H1 (cell line): ENCODE measurements around the gene ZWILCH. TPM values are rescaled to one million over a fixed set of nuclear protein-coding genes. Genes with fewer than 3 reads are reported as not detected.
"Not testable (repeated sequence)": the region's sequence is repeated elsewhere in the genome, so short reads cannot be mapped to it uniquely, and the experiment has no call there.

Experiments
- CTCF ChIA-PET: fragments of 300-600 bp; sonication (Branson Sonifier 250); formaldehyde crosslinking; loops from one replicate; lab custom pipeline; 2021; ENCODE audit not compliant: partially characterized antibody; lab: Charles Lee
- POLR2A ChIA-PET: fragments of 300-600 bp; sonication (Branson Sonifier 250); formaldehyde crosslinking; loops from one replicate; lab custom pipeline; 2021; ENCODE audit warnings: inconsistent platforms; ENCODE audit not compliant: partially characterized antibody; lab: Charles Lee
- DNase-seq, 2 experiments: peaks; one replicate each; pipeline versions ENCODE4 v3.0.0 to v3.0.0-alpha.2; 2010 to 2022; ENCODE audit warnings: low spot score in 2 of 2, low read depth in 1 of 2, mixed read lengths in 1 of 2
- FAIRE-seq: peaks from 2 replicates; lab custom pipeline; 2011; peaks lifted over from hg19 to GRCh38; lab: Jason Lieb, UNC
- H2AFZ ChIP-seq: 2 replicates; pipeline ENCODE4 v1.8.1; 2012; ENCODE audit warnings: low read length, inconsistent platforms
- H2AK5ac ChIP-seq: 2 replicates; pipeline ENCODE4 v1.6.1; 2013; ENCODE audit warnings: low read depth, low read length
- H2BK120ac ChIP-seq: replicated peaks from 2 replicates; pipeline ENCODE3; 2013; ENCODE audit warnings: low read depth, low read length, inconsistent platforms
- H2BK12ac ChIP-seq: 2 replicates; pipeline ENCODE4 v1.6.1; 2013; ENCODE audit warnings: low read depth, low read length
- H2BK15ac ChIP-seq: 2 replicates; pipeline ENCODE4 v1.6.1; 2013; ENCODE audit warnings: low read length
- H2BK20ac ChIP-seq: 2 replicates; pipeline ENCODE4 v1.6.1; 2013; ENCODE audit warnings: low read length
- H2BK5ac ChIP-seq: 2 replicates; pipeline ENCODE4 v1.6.1; 2013; ENCODE audit warnings: low read depth, low read length
- H3K14ac ChIP-seq: 2 replicates; pipeline ENCODE4 v1.6.1; 2013; ENCODE audit warnings: inconsistent platforms; ENCODE audit not compliant: insufficient read length
- H3K18ac ChIP-seq: 2 replicates; pipeline ENCODE4 v1.6.1; 2013; ENCODE audit warnings: low read length; ENCODE audit errors: extremely low read depth
- H3K23ac ChIP-seq: 2 replicates; pipeline ENCODE4 v1.6.1; 2013; ENCODE audit warnings: inconsistent platforms; ENCODE audit not compliant: insufficient read length
- H3K23me2 ChIP-seq: 2 replicates; pipeline ENCODE4 v1.6.1; 2013; ENCODE audit warnings: low read depth, low read length
- H3K27ac ChIP-seq: 2 replicates; pipeline ENCODE4 v1.6.1; 2011; ENCODE audit warnings: low read depth, low read length, inconsistent platforms
- H3K27me3 ChIP-seq, 4 experiments: replicated peaks in 1 of 4; 1 replicate in 1 of 4; 2 replicates in 3 of 4; pipeline versions ENCODE4 v1.6.1 to v1.8.1; 2011 to 2013; ENCODE audit warnings: low read length in 3 of 4, mild to moderate bottlenecking in 3 of 4, inconsistent platforms in 2 of 4, mixed read lengths in 2 of 4, moderate library complexity in 1 of 4; ENCODE audit not compliant: control insufficient read depth in 3 of 4, insufficient read depth in 3 of 4; ENCODE audit errors: extremely low read depth in 1 of 4
- H3K36me3 ChIP-seq, 4 experiments: 2 replicates each; pipeline versions ENCODE4 v1.6.1 to v1.8.1; 2011 to 2013; ENCODE audit warnings: mild to moderate bottlenecking in 4 of 4, low read length in 3 of 4, moderate library complexity in 2 of 4, control low read depth in 1 of 4, inconsistent platforms in 1 of 4; ENCODE audit not compliant: insufficient read depth in 4 of 4, control insufficient read depth in 2 of 4
- H3K4ac ChIP-seq: replicated peaks from 2 replicates; pipeline ENCODE3; 2013; ENCODE audit warnings: low read length, low read depth, mixed read lengths, inconsistent platforms; ENCODE audit not compliant: insufficient read length
- H3K4me1 ChIP-seq, 4 experiments: replicated peaks in 1 of 4; 1 replicate in 1 of 4; 2 replicates in 3 of 4; pipeline versions ENCODE4 v1.6.1 to v1.8.1; 2011 to 2013; ENCODE audit warnings: low read length in 3 of 4, inconsistent platforms in 2 of 4, mixed read lengths in 1 of 4; ENCODE audit not compliant: insufficient read depth in 4 of 4, control insufficient read depth in 3 of 4
- H3K4me2 ChIP-seq, 2 experiments: 2 replicates each; pipeline versions ENCODE4 v1.6.1 to v1.8.1; 2011 to 2013; ENCODE audit warnings: low read depth in 2 of 2, low read length in 2 of 2, control low read depth in 1 of 2, inconsistent platforms in 1 of 2, mild to moderate bottlenecking in 1 of 2; ENCODE audit not compliant: insufficient read depth in 1 of 2
- H3K4me3 ChIP-seq, 4 experiments: fragments of 200-600, 300-600 bp in 1 of 4; sonication (generic), shearing (Covaris generic), sonication (Bioruptor Twin) in 1 of 4; 2 replicates each; pipeline versions ENCODE4 v1.5.1 to v1.8.1; 2011 to 2016; ENCODE audit warnings: low read length in 4 of 4, low read depth in 3 of 4, control low read depth in 2 of 4, inconsistent platforms in 2 of 4, mild to moderate bottlenecking in 2 of 4, mixed read lengths in 1 of 4, moderate library complexity in 1 of 4; ENCODE audit not compliant: insufficient read depth in 2 of 4; ENCODE audit errors: extremely low read depth in 1 of 4
- H3K56ac ChIP-seq: replicated peaks from 2 replicates; pipeline ENCODE3; 2013; ENCODE audit warnings: low read depth, mild to moderate bottlenecking, mixed read lengths, low read length, inconsistent platforms; ENCODE audit not compliant: insufficient read length
- H3K79me1 ChIP-seq: 2 replicates; pipeline ENCODE4 v1.6.1; 2013; ENCODE audit warnings: low read depth, low read length, control low read depth
- H3K79me2 ChIP-seq, 2 experiments: 2 replicates each; pipeline versions ENCODE4 v1.6.1 to v1.8.1; 2012 to 2013; ENCODE audit warnings: low read length in 2 of 2, mild to moderate bottlenecking in 2 of 2, inconsistent platforms in 1 of 2; ENCODE audit not compliant: insufficient read depth in 2 of 2, control insufficient read depth in 1 of 2
- H3K9ac ChIP-seq, 4 experiments: replicated peaks in 1 of 4; 1 replicate in 1 of 4; 2 replicates in 3 of 4; pipeline versions ENCODE4 v1.6.1 to v1.8.1; 2011 to 2013; ENCODE audit warnings: low read depth in 3 of 4, low read length in 3 of 4, control low read depth in 2 of 4, mild to moderate bottlenecking in 2 of 4, moderate library complexity in 2 of 4, inconsistent platforms in 1 of 4; ENCODE audit errors: extremely low read depth in 1 of 4
- H3K9me3 ChIP-seq, 2 experiments: 2 replicates each; pipeline versions ENCODE4 v1.6.1 to v1.8.1; 2012 to 2013; ENCODE audit warnings: mild to moderate bottlenecking in 2 of 2, moderate library complexity in 2 of 2, control low read depth in 1 of 2, inconsistent platforms in 1 of 2, low read depth in 1 of 2, low read length in 1 of 2, mixed read lengths in 1 of 2; ENCODE audit not compliant: insufficient read depth in 2 of 2
- H4K20me1 ChIP-seq, 2 experiments: replicated peaks in 1 of 2; 2 replicates each; pipeline versions ENCODE3 to v1.8.1; 2011 to 2013; ENCODE audit warnings: inconsistent platforms in 2 of 2, low read length in 2 of 2, mild to moderate bottlenecking in 1 of 2; ENCODE audit not compliant: insufficient read depth in 2 of 2, control insufficient read depth in 1 of 2
- H4K5ac ChIP-seq: 2 replicates; pipeline ENCODE4 v1.6.1; 2013; ENCODE audit warnings: low read length, low read depth, mixed read lengths, inconsistent platforms; ENCODE audit not compliant: insufficient read length
- H4K8ac ChIP-seq: 2 replicates; pipeline ENCODE4 v1.8.0; 2013; ENCODE audit warnings: mild to moderate bottlenecking, moderate library complexity, low read length, inconsistent platforms; ENCODE audit not compliant: insufficient read depth; ENCODE audit errors: extremely low read depth
- H4K91ac ChIP-seq: replicated peaks from 2 replicates; pipeline ENCODE3; 2013; ENCODE audit warnings: low read length, mixed read lengths, inconsistent platforms; ENCODE audit not compliant: insufficient read length
- NANOG ChIP-seq: IDR thresholded peaks from 2 replicates; pipeline ENCODE4 v1.6.1; 2011; ENCODE audit warnings: low read length, low read depth, mild to moderate bottlenecking, inconsistent platforms; ENCODE audit not compliant: insufficient read depth, poor library complexity, severe bottlenecking
- WGBS, 2 experiments: shearing (Covaris generic) in 1 of 2; methylation state at CpG; one replicate each; pipeline versions ENCODE4 v1.1.6 to v1.1.7; 2013 to 2015; ENCODE audit warnings: low lambda C conversion rate in 2 of 2, mixed read lengths in 2 of 2, inconsistent platforms in 1 of 2, low coverage in 1 of 2, missing lambda C conversion rate in 1 of 2; ENCODE audit not compliant: insufficient replicate concordance in 2 of 2, insufficient coverage in 1 of 2, insufficient read length in 1 of 2; ENCODE audit errors: extremely low coverage in 1 of 2, missing lambda C conversion rate in 1 of 2; 5-methylcytosine and 5-hydroxymethylcytosine counted together
- polyA plus RNA-seq, 7 experiments: library from polyadenylated mRNA; depleted of rRNA in 3 of 7; stranded (reverse) in 5 of 7; unstranded in 2 of 7; fragments of >200 nt in 5 of 7; fragments of 200-250 nt in 2 of 7; gene quantifications; 1 replicate in 5 of 7; 2 replicates in 1 of 7; 4 replicates in 1 of 7; pipeline versions ENCODE4 v1.2.1 to v1.2.3, GENCODE V29; 2011 to 2013; ENCODE audit warnings: missing spikeins in 2 of 7, mixed read lengths in 2 of 7
- total RNA-seq: library from RNA; stranded (reverse); fragmentation: NEBNext Ultra II Directional; extraction: Animal tissue kit (Norgen Biotek cat#: 25700); gene quantifications from 2 replicates; pipeline ENCODE4 v1.2.1, GENCODE V29; 2021

ZWILCH gene
- total and polyA plus RNA-seq, 2 of the 8 experiments (the other 6 are each of a cell fraction or from before 2014, with no cell fraction given), result 18.1 to 61.5 TPM

- H2BK120ac ChIP-seq, H3K27ac ChIP-seq, H3K36me3 ChIP-seq, H4K8ac ChIP-seq, H3K23ac ChIP-seq, H2BK5ac ChIP-seq, H4K20me1 ChIP-seq, H4K91ac ChIP-seq, H3K23me2 ChIP-seq, DNase-seq, H3K79me2 ChIP-seq, H2BK15ac ChIP-seq, H3K4ac ChIP-seq, H3K9me3 ChIP-seq, H3K14ac ChIP-seq, H2AK5ac ChIP-seq, H2BK20ac ChIP-seq: not testable (repeated sequence)
- peak overlapping the region; percentile 29 to 53; a peak in 3 of 4 replicates for H3K4me2 ChIP-seq
- H3K4me1 ChIP-seq, result peaks cover 14 to 47% (median 34%) of the 10 kb centered on the region in 4 experiments
- peak overlapping the region in 1 of 4 experiments; percentile 21; a peak in 1 of 8 replicates for H3K4me3 ChIP-seq
- peak overlapping the region; percentile 39; the same call in 1 of the 2 replicates for H2BK12ac ChIP-seq
- 53% methylated on average over 4 of the region's 4 CpGs; no CpG with 5 or more reads in 1 of the 2 experiments for WGBS, 2 experiments
- H3K18ac ChIP-seq, result 0 out of 2 replicates have a peak overlapping the region, but pooled peaks have one; percentile 53
- peak; percentile 60 for TF ChIP-seq NANOG
- TF ChIP-seq, all 59 proteins: peak for 1; not testable (repeated sequence) for 58
- H3K56ac ChIP-seq, H2AFZ ChIP-seq, H3K79me1 ChIP-seq, H4K5ac ChIP-seq, H3K27me3 ChIP-seq, FAIRE-seq, H3K9ac ChIP-seq: not testable (repeated sequence)
- POLR2A ChIA-PET, result interaction anchor here (0.6 to 3.3 kb wide), 9 partner anchors 14 to 100 kb away, joined by 3 to 17 read pairs (median 4); partner anchors contain the start of genes RPL4, SNAPC5 and ZWILCH
- CTCF ChIA-PET, result interaction anchor here (1.2 to 5.4 kb wide), 7 partner anchors 12 to 68 kb away, joined by 3 to 40 read pairs (median 5); partner anchors contain the start of gene SNAPC5
Observed at GRCh38 chr15:66470825-66471224, 34.3 kb upstream of the ZWILCH start.
